Chondrocyte (in vitro differentiated cells): ENCODE measurements around the gene VPS9D1. TPM values are rescaled to one million over a fixed set of nuclear protein-coding genes. Genes with fewer than 3 reads are reported as not detected.
"Not testable (repeated sequence)": the region's sequence is repeated elsewhere in the genome, so short reads cannot be mapped to it uniquely, and the experiment has no call there.

Experiments
- DNase-seq: peaks from one replicate; pipeline ENCODE4 v3.0.0; 2021; ENCODE audit warnings: mixed read lengths, low spot score
- H3K27ac Mint-ChIP-seq: one replicate; pipeline ENCODE4 v1.8.0; 2021; ENCODE audit warnings: mild to moderate bottlenecking, moderate library complexity, mixed read lengths; ENCODE audit not compliant: unreplicated experiment
- H3K27me3 Mint-ChIP-seq: 2 replicates; pipeline ENCODE4 v1.8.0; 2021; ENCODE audit warnings: low read depth, mixed read lengths
- H3K36me3 Mint-ChIP-seq: 2 replicates; pipeline ENCODE4 v1.8.0; 2021; ENCODE audit warnings: low read depth, mixed read lengths
- H3K4me1 Mint-ChIP-seq: 2 replicates; pipeline ENCODE4 v1.8.0; 2021; ENCODE audit warnings: low read depth, mild to moderate bottlenecking, mixed read lengths
- H3K4me3 Mint-ChIP-seq: one replicate; pipeline ENCODE4 v1.8.0; 2021; ENCODE audit warnings: mild to moderate bottlenecking, moderate library complexity, mixed read lengths; ENCODE audit not compliant: unreplicated experiment
- H3K9me3 Mint-ChIP-seq: 2 replicates; pipeline ENCODE4 v1.8.0; 2021; ENCODE audit warnings: low read depth, mixed read lengths
- CTCF ChIP-seq: fragments of 200-600 bp; sonication (generic); IDR thresholded peaks from 2 replicates; pipeline ENCODE4 v1.5.0; 2021; ENCODE audit warnings: antibody characterized with exemption, mild to moderate bottlenecking, moderate library complexity
- total RNA-seq: library from RNA; stranded (reverse); gene quantifications from 3 replicates; pipeline ENCODE4 v1.2.1, GENCODE V29; 2021

Gene VPS9D1
- total RNA-seq, 1 donor from 2014 or later, result 20.4 TPM

GRCh38 chr16:89693931-89694783 lies 26.5 kb downstream of the VPS9D1 start:
- no peaks in the 10 kb centered on the region for H3K27me3 Mint-ChIP-seq
- no peak for TF ChIP-seq CTCF
- no peaks in the 10 kb centered on the region for H3K4me1 Mint-ChIP-seq
- no peak overlapping the region for H3K27ac Mint-ChIP-seq
- H3K9me3 Mint-ChIP-seq, result no peaks in the 10 kb centered on the region
- peak; percentile 94 for DNase-seq
- no peak overlapping the region for H3K4me3 Mint-ChIP-seq
- H3K36me3 Mint-ChIP-seq, result peaks cover 8% of the 10 kb centered on the region

- DNase-seq, result peak; percentile 86
- no peak for TF ChIP-seq CTCF
- no peaks in the 10 kb centered on the region for H3K27me3 Mint-ChIP-seq
- no peaks in the 10 kb centered on the region for H3K9me3 Mint-ChIP-seq
- H3K27ac Mint-ChIP-seq, result no peak overlapping the region
- peaks cover 8% of the 10 kb centered on the region for H3K36me3 Mint-ChIP-seq
- H3K4me3 Mint-ChIP-seq, result no peak overlapping the region
- H3K4me1 Mint-ChIP-seq, result no peaks in the 10 kb centered on the region
Observed at GRCh38 chr16:89693289-89693731, 27.4 kb downstream of the VPS9D1 start.

GRCh38 chr16:89691986-89692569 lies 28.6 kb downstream of the VPS9D1 start:
- Mint-ChIP-seq H3K4me3 (no peak overlapping the region), H3K27ac (no peak overlapping the region), H3K9me3 (no peaks in the 10 kb centered on the region), H3K27me3 (no peaks in the 10 kb centered on the region), H3K36me3 (peaks cover 8% of the 10 kb centered on the region), H3K4me1 (peaks cover 8% of the 10 kb centered on the region)
- no peak for TF ChIP-seq CTCF
- no peak for DNase-seq

- Mint-ChIP-seq H3K4me1 (peaks cover 10% of the 10 kb centered on the region), H3K9me3 (no peaks in the 10 kb centered on the region), H3K36me3 (peaks cover 8% of the 10 kb centered on the region), H3K27ac (no peak overlapping the region), H3K27me3 (no peaks in the 10 kb centered on the region), H3K4me3 (no peak overlapping the region)
- no peak for TF ChIP-seq CTCF
- DNase-seq, result peak; percentile 67
Observed at GRCh38 chr16:89691231-89691985, 29.3 kb downstream of the VPS9D1 start.

- peak; percentile 86 for DNase-seq
- H3K4me3 Mint-ChIP-seq, result no peak overlapping the region
- no peak for TF ChIP-seq CTCF
- peaks cover 12% of the 10 kb centered on the region for H3K36me3 Mint-ChIP-seq
- no peaks in the 10 kb centered on the region for H3K9me3 Mint-ChIP-seq
- H3K27ac Mint-ChIP-seq, result no peak overlapping the region
- no peaks in the 10 kb centered on the region for H3K27me3 Mint-ChIP-seq
- peaks cover 15% of the 10 kb centered on the region for H3K4me1 Mint-ChIP-seq
Observed at GRCh38 chr16:89690392-89690901, 30.3 kb downstream of the VPS9D1 start.

- peaks cover 15% of the 10 kb centered on the region for H3K4me1 Mint-ChIP-seq
- not testable (repeated sequence) for H3K9me3 Mint-ChIP-seq, H3K27ac Mint-ChIP-seq, H3K27me3 Mint-ChIP-seq, H3K4me3 Mint-ChIP-seq
- H3K36me3 Mint-ChIP-seq, result peaks cover 15% of the 10 kb centered on the region
- DNase-seq, result peak; percentile 24
Observed at GRCh38 chr16:89689621-89690020, 31.1 kb downstream of the VPS9D1 start.
